ENCODE results near the gene SIN3B.

SIN3B gene

DNA sequence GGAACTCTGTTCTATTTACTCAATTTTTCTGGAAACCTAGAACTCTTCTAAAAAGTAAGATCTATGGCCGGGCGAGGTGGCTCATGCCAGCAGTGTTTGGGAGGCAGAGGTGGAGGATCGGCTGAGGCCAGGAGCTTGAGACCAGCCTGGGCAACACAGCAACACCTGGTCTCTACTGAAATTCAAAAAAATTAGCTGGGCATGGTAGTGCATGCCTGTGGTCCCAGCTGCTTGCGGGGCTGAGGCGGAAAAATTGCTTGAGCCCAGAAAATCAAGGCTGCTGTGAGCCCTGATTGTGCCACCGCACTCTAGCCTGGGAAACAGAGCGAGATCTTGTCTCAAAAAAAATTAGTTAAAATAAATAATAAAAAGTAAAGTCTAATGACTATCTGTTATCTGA is 88.2 kb downstream of the SIN3B start:
- DNase-seq: no peak

DNA sequence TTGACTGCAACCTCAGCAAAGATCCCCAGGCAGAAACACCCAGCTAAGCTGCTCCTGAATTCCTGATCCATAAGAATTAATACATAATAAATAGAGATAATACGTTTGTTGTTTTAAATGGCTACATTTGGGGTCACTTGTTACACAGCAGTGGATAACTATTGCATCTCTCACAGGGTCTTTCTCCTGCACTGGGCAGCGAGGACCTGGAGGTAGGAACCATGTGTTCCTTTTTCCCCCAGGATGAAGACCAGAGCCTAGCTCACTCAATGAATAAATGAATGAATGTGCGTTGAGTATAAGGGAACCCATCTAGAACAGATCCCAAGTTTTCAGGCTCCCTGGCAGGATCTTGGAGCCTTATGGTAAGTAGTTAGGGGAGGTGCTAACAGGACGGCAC is 90.3 kb downstream of the SIN3B start:
- no peak for DNase-seq

DNA sequence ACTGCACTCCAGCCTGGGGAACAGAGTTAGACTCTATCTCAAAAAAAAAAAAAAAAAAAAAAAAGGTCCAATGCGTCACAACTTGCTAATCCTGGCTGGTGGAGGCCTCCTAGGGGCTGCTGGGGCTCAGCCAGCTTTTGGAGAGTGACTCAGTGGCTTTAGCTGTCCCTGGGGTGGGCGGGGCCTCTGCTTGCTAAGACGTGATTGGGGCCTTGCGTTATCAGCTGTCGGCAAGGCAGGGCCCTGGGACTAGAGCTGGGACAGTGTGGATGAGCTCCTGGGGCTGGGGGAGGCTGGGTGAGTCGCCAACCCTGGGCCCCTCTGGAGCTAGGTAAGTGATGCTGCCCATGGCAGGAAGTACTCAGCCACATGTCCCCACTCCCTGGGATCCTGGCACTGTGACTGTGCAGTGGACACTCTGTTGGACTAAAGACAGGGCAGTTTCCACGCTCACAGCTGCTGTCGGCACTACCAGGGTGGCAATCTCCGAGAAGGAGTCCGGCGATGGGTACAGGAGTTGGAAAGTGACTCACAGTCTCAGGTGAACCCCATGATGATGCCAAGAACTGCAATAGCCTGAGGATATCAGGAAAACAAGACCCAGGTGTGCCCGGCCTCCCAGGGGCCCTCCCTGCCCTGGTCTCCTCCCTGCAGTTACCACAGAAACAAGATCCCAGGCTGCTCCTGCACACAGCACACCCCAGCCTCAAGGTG is 91.8 kb downstream of the SIN3B start:
- no peak for DNase-seq

- DNase-seq: no peak
Observed at GRCh38 chr19:16921766-16922591, 92.8 kb downstream of the SIN3B start.

GRCh38 chr19:16922592-16922934 is 93.4 kb downstream of the SIN3B start:
- no peak for DNase-seq

- DNase-seq: no peak
Observed at GRCh38 chr19:16922949-16923348, 93.8 kb downstream of the SIN3B start.

DNA sequence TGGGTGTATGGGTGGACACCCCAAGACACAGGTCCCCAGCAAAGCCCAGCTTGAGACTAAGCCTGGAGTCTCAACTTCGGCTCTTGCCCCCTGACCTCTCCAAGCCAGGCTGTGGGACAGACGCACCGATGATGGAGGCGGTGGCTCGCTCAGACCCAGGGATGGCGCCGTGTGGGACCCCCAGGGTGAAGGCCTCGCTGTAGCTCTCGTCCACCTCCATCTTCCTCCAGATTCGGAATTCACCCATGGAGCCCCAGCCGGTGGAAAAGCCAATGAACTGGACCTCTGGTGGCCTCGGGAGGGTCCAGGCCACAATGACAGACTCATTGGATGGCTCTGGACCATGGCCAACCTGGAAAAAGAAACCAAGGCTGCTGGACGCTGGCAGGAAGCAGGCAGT is 98.7 kb downstream of the SIN3B start:
- DNase-seq: no peak

GRCh38 chr19:16928351-16928750 is 99.2 kb downstream of the SIN3B start:
- no peak for DNase-seq

DNA sequence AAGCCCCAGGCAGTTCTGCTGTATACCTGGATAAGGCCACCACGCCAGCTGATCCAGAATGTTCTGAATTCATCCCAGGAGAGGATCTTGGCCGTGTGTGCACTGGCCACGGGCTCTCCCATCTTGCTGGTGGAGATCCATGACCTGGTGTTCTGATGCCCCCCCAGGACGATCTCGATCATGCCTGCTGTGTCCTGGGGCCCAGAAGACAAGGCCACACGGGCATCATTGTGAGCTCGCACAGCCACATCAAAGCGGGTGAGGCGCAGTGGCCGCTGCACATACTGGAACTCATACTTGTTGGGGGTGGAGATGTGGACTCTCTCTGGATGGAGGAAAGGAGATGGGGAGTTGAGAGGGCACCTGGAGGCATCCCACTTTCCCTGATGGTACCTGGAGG is 99.7 kb downstream of the SIN3B start:
- DNase-seq: no peak

Data from NCI-H2227 treated with DMSO at 0.1 percent for 48 hours (cell line).